Breast epithelium (tissue), 3 donors: ENCODE results near the gene PNPLA1.

Experiments used
- POLR2A ChIP-seq: fragments of 450-650 bp; IDR thresholded peaks from one replicate; pipeline ENCODE4 v1.6.1; 2016; ENCODE audit warnings: antibody characterized with exemption, mild to moderate bottlenecking, moderate library complexity
- POLR2AphosphoS5 ChIP-seq, 3 donors: sonication (generic); formaldehyde crosslinking; IDR thresholded peaks; one replicate each; pipeline ENCODE4 v1.6.1; 2017; ENCODE audit warnings: antibody characterized with exemption in 3 of 3
- TF ChIP-seq, protein P1 (sequence below), 3 donors: fragments of 450-650 bp; IDR thresholded peaks; one replicate each; pipeline ENCODE4 v1.5.1; 2016 to 2017; ENCODE audit warnings: antibody characterized with exemption in 3 of 3, mild to moderate bottlenecking in 3 of 3, moderate library complexity in 3 of 3

DNA sequence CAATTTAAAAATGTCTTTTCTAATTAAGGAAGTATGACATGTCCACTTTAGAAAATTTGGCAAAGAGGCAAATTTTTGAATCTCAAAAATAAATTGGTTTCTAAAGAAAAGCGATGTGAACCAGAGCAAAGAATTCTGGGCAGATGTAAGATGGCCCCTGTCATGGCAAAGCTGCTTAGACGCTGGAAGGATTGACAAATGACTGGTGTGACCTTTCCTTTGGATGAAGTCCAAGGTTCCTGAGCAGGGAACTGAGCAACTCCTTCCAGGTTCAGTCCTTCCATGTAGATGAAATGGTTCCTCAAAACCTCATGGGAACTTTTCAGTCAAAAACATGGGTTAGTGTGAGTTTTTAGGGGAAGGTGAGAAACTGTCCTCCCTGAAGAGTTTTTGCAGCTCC, 48.2 kb upstream of the PNPLA1 start:
- TF ChIP-seq, protein P1, sequence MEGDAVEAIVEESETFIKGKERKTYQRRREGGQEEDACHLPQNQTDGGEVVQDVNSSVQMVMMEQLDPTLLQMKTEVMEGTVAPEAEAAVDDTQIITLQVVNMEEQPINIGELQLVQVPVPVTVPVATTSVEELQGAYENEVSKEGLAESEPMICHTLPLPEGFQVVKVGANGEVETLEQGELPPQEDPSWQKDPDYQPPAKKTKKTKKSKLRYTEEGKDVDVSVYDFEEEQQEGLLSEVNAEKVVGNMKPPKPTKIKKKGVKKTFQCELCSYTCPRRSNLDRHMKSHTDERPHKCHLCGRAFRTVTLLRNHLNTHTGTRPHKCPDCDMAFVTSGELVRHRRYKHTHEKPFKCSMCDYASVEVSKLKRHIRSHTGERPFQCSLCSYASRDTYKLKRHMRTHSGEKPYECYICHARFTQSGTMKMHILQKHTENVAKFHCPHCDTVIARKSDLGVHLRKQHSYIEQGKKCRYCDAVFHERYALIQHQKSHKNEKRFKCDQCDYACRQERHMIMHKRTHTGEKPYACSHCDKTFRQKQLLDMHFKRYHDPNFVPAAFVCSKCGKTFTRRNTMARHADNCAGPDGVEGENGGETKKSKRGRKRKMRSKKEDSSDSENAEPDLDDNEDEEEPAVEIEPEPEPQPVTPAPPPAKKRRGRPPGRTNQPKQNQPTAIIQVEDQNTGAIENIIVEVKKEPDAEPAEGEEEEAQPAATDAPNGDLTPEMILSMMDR (IDR thresholded peaks at IDR 0.05) = no peak
- TF ChIP-seq POLR2A (no peak), POLR2AphosphoS5 (IDR thresholded peaks at IDR 0.05) (no peak)
